Brain pericyte (primary cell): ENCODE results near the gene NCAPD2.
A peak's percentile ranks its signal among the peaks of the same experiment; 100 is the strongest.
"Not testable (repeated sequence)": the region's sequence is repeated elsewhere in the genome, so short reads cannot be mapped to it uniquely, and the experiment has no call there.

Source experiments
- DNase-seq: peaks from one replicate; pipeline ENCODE4 v3.0.0-alpha.2; 2012; ENCODE audit warnings: low read depth, low spot score

NCAPD2 gene

GRCh38 chr12:6463216-6463615 is 30.7 kb upstream of the NCAPD2 start:
- DNase-seq = no peak

GRCh38 chr12:6463858-6464257 is 30.0 kb upstream of the NCAPD2 start:
- no peak for DNase-seq

GRCh38 chr12:6464531-6464930 is 29.4 kb upstream of the NCAPD2 start:
- no peak for DNase-seq

GRCh38 chr12:6465467-6466183 is 28.3 kb upstream of the NCAPD2 start:
- no peak for DNase-seq

GRCh38 chr12:6466184-6466573 is 27.7 kb upstream of the NCAPD2 start:
- DNase-seq = no peak

- DNase-seq = not testable (repeated sequence)
Observed at GRCh38 chr12:6466751-6467150, 27.2 kb upstream of the NCAPD2 start.

- not testable (repeated sequence) for DNase-seq
Observed at GRCh38 chr12:6467571-6468282, 26.2 kb upstream of the NCAPD2 start.

- no peak for DNase-seq
Observed at GRCh38 chr12:6468283-6468575, 25.7 kb upstream of the NCAPD2 start.

GRCh38 chr12:6469092-6469491 is 24.8 kb upstream of the NCAPD2 start:
- DNase-seq = no peak

- no peak for DNase-seq
Observed at GRCh38 chr12:6469609-6470374, 24.1 kb upstream of the NCAPD2 start.

- peak; percentile 92 for DNase-seq
Observed at GRCh38 chr12:6470375-6471163, 23.3 kb upstream of the NCAPD2 start, which contains the start of gene VAMP1. Gene VAMP1, minus strand, starts transcription at chr12:6470677. Its CDS starts 146 bp downstream, at chr12:6470531.

GRCh38 chr12:6471989-6472360 is 21.9 kb upstream of the NCAPD2 start:
- DNase-seq = no peak

GRCh38 chr12:6472491-6472890 is 21.4 kb upstream of the NCAPD2 start:
- DNase-seq = no peak

- DNase-seq = not testable (repeated sequence)
Observed at GRCh38 chr12:6475233-6475975, 18.5 kb upstream of the NCAPD2 start.

- no peak for DNase-seq
Observed at GRCh38 chr12:6476489-6476888, 17.4 kb upstream of the NCAPD2 start.

GRCh38 chr12:6477601-6478377 is 16.1 kb upstream of the NCAPD2 start:
- not testable (repeated sequence) for DNase-seq

- DNase-seq = no peak
Observed at GRCh38 chr12:6478416-6478815, 15.5 kb upstream of the NCAPD2 start.

GRCh38 chr12:6488240-6488639 is 5.7 kb upstream of the NCAPD2 start:
- DNase-seq = no peak

GRCh38 chr12:6489449-6489848 is 4.5 kb upstream of the NCAPD2 start:
- no peak for DNase-seq

- not testable (repeated sequence) for DNase-seq
Observed at GRCh38 chr12:6490673-6491072, 3.2 kb upstream of the NCAPD2 start.
